HEK293 (cell line): Measurements from ENCODE around the gene TMEM259.

ENCODE experiments used
- CTCF ChIP-seq: fragments of 450-650 bp; formaldehyde crosslinking; IDR thresholded peaks from 2 replicates; pipeline ENCODE4 v1.5.1; 2016; ENCODE audit warnings: missing biosample characterization, missing genetic modification characterization
- KLF17 ChIP-seq: fragments of 450-650 bp; formaldehyde crosslinking; IDR thresholded peaks from 2 replicates; pipeline ENCODE4 v1.5.1; 2016; ENCODE audit warnings: missing biosample characterization, missing genetic modification characterization
- REST ChIP-seq: fragments of 450-650 bp; formaldehyde crosslinking; IDR thresholded peaks from 2 replicates; pipeline ENCODE4 v1.5.1; 2016; ENCODE audit warnings: missing biosample characterization, missing genetic modification characterization
- SCRT2 ChIP-seq: fragments of 450-650 bp; formaldehyde crosslinking; IDR thresholded peaks from 2 replicates; pipeline ENCODE4 v1.5.1; 2016; ENCODE audit warnings: missing biosample characterization, missing genetic modification characterization
- SP2 ChIP-seq: fragments of 450-650 bp; formaldehyde crosslinking; IDR thresholded peaks from 2 replicates; pipeline ENCODE4 v1.5.1; 2016; ENCODE audit warnings: missing biosample characterization, missing genetic modification characterization
- TCF7L2 ChIP-seq: IDR thresholded peaks from 2 replicates; pipeline ENCODE4 v1.6.1; 2011; ENCODE audit warnings: low read depth, mild to moderate bottlenecking, inconsistent platforms, low read length, moderate library complexity, borderline replicate concordance
- ZBTB21 ChIP-seq: fragments of 450-650 bp; formaldehyde crosslinking; IDR thresholded peaks from 2 replicates; pipeline ENCODE4 v1.5.1; 2017; ENCODE audit warnings: missing biosample characterization, missing genetic modification characterization
- ZFP41 ChIP-seq: fragments of 450-650 bp; formaldehyde crosslinking; IDR thresholded peaks from 2 replicates; pipeline ENCODE4 v1.5.1; 2016; ENCODE audit warnings: missing biosample characterization, missing genetic modification characterization, borderline replicate concordance
- ZNF10 ChIP-seq: fragments of 450-650 bp; formaldehyde crosslinking; IDR thresholded peaks from 2 replicates; pipeline ENCODE4 v1.5.1; 2017; ENCODE audit warnings: missing biosample characterization, missing genetic modification characterization
- ZNF132 ChIP-seq: fragments of 450-650 bp; formaldehyde crosslinking; IDR thresholded peaks from 2 replicates; pipeline ENCODE4 v1.5.1; 2017; ENCODE audit warnings: missing biosample characterization, missing genetic modification characterization, borderline replicate concordance
- ZNF221 ChIP-seq: fragments of 450-650 bp; formaldehyde crosslinking; IDR thresholded peaks from 2 replicates; pipeline ENCODE4 v1.5.1; 2017; ENCODE audit warnings: missing biosample characterization, missing genetic modification characterization, borderline replicate concordance
- ZNF280D ChIP-seq: fragments of 450-650 bp; formaldehyde crosslinking; IDR thresholded peaks from 2 replicates; pipeline ENCODE4 v1.5.1; 2016; ENCODE audit warnings: missing biosample characterization, missing genetic modification characterization
- ZNF302 ChIP-seq: fragments of 450-650 bp; formaldehyde crosslinking; IDR thresholded peaks from 2 replicates; pipeline ENCODE4 v1.5.1; 2016; ENCODE audit warnings: missing biosample characterization, missing genetic modification characterization, low read depth
- ZNF48 ChIP-seq: fragments of 450-650 bp; formaldehyde crosslinking; IDR thresholded peaks from 2 replicates; pipeline ENCODE4 v1.5.1; 2016; ENCODE audit warnings: missing biosample characterization, missing genetic modification characterization
- ZNF518A ChIP-seq: fragments of 450-650 bp; formaldehyde crosslinking; conservative IDR thresholded peaks from 2 replicates; pipeline ENCODE4 v1.5.1; 2016; ENCODE audit warnings: low read depth, missing biosample characterization, missing genetic modification characterization
- ZNF596 ChIP-seq: fragments of 450-650 bp; IDR thresholded peaks from 2 replicates; pipeline ENCODE4 v1.5.0; 2018; ENCODE audit warnings: missing biosample characterization, mild to moderate bottlenecking, missing genetic modification characterization, moderate library complexity
- ZNF658 ChIP-seq: fragments of 450-650 bp; formaldehyde crosslinking; IDR thresholded peaks from 2 replicates; pipeline ENCODE4; 2016; ENCODE audit warnings: missing biosample characterization, missing genetic modification characterization
- ZNF692 ChIP-seq: fragments of 450-650 bp; formaldehyde crosslinking; IDR thresholded peaks from 2 replicates; pipeline ENCODE4 v1.5.1; 2016; ENCODE audit warnings: missing biosample characterization, missing genetic modification characterization
- ZNF704 ChIP-seq: fragments of 450-650 bp; formaldehyde crosslinking; IDR thresholded peaks from 2 replicates; pipeline ENCODE4 v1.5.1; 2016; ENCODE audit warnings: missing biosample characterization, missing genetic modification characterization
- ZSCAN16 ChIP-seq: fragments of 450-650 bp; formaldehyde crosslinking; IDR thresholded peaks from 2 replicates; pipeline ENCODE4 v1.5.1; 2016; ENCODE audit warnings: missing biosample characterization, missing genetic modification characterization
- ZXDB ChIP-seq: fragments of 450-650 bp; formaldehyde crosslinking; IDR thresholded peaks from 2 replicates; pipeline ENCODE4 v1.5.1; 2016; ENCODE audit warnings: missing biosample characterization, missing genetic modification characterization

TMEM259 gene

GRCh38 chr19:1040476-1041271, 19.8 kb upstream of the TMEM259 start (continued):
- peak; percentile 95 for TF ChIP-seq ZXDB (tag by site-specific recombination)
- TF ChIP-seq ZNF692 (tag by site-specific recombination): no peak
- TF ChIP-seq ZNF132: no peak
- TF ChIP-seq ZNF658 (tag by site-specific recombination): no peak
- no peak for TF ChIP-seq ZNF280D (tag by site-specific recombination)
- no peak for TF ChIP-seq ZNF704 (tag by site-specific recombination)
- TF ChIP-seq ZNF302 (tag by site-specific recombination): no peak
- TF ChIP-seq ZNF10: peak; percentile 93
- no peak for TF ChIP-seq ZNF518A (tag by site-specific recombination)
- no peak for TF ChIP-seq REST (tag by site-specific recombination)
- peak; percentile 94 for TF ChIP-seq SP2 (tag by site-specific recombination)
- no peak for TF ChIP-seq ZBTB21 (tag by site-specific recombination)
- no peak for TF ChIP-seq CTCF (tag by site-specific recombination)
- TF ChIP-seq ZNF221 (tag by site-specific recombination): no peak
- TF ChIP-seq ZFP41 (tag by site-specific recombination): no peak
- TF ChIP-seq ZNF48 (tag by site-specific recombination): no peak
- peak; percentile 78 for TF ChIP-seq ZSCAN16 (tag by site-specific recombination)
- peak; percentile 91 for TF ChIP-seq KLF17
- TF ChIP-seq ZNF596 (tag by site-specific recombination): peak; percentile 85
- no peak for TF ChIP-seq SCRT2 (tag by site-specific recombination)
- TF ChIP-seq TCF7L2: no peak
